DOHH2 (cell line): Measurements from ENCODE around the gene NOL8.

ENCODE experiments used
- H3F3A ChIP-seq: fragments of 200-600 bp; sonication (generic), shearing (Covaris generic); 2 replicates; pipeline ENCODE4 v1.6.0; 2016; ENCODE audit warnings: antibody characterized with exemption, mild to moderate bottlenecking; ENCODE audit not compliant: control insufficient read depth, insufficient read depth
- H3K27ac ChIP-seq: fragments of 200-600 bp; sonication (generic); 2 replicates; pipeline ENCODE4 v1.5.1; 2014; ENCODE audit warnings: low read depth, mild to moderate bottlenecking, low read length, moderate library complexity
- H3K27me3 ChIP-seq: fragments of 200-600 bp; sonication (generic); 2 replicates; pipeline ENCODE4 v1.6.1; 2014; ENCODE audit warnings: mild to moderate bottlenecking, low read length, mixed read lengths; ENCODE audit not compliant: control insufficient read depth
- H3K36me3 ChIP-seq: fragments of 200-600 bp; sonication (generic); 2 replicates; pipeline ENCODE4 v1.6.1; 2014; ENCODE audit warnings: mild to moderate bottlenecking, low read length, moderate library complexity, mixed read lengths; ENCODE audit not compliant: control insufficient read depth
- H3K4me1 ChIP-seq: fragments of 200-600 bp; sonication (generic); 2 replicates; pipeline ENCODE4 v1.6.1; 2014; ENCODE audit warnings: mild to moderate bottlenecking, low read length, mixed read lengths; ENCODE audit not compliant: control insufficient read depth
- H3K4me2 ChIP-seq: fragments of 200-600 bp; sonication (generic); 2 replicates; pipeline ENCODE4 v1.6.0; 2014; ENCODE audit warnings: mild to moderate bottlenecking, low read length, moderate library complexity
- H3K4me3 ChIP-seq: fragments of 200-600 bp; sonication (generic); 2 replicates; pipeline ENCODE4 v1.5.1; 2014; ENCODE audit warnings: mild to moderate bottlenecking, low read length, mixed read lengths
- H3K79me2 ChIP-seq: fragments of 200-600 bp; sonication (generic); 2 replicates; pipeline ENCODE4 v1.6.1; 2014; ENCODE audit warnings: mild to moderate bottlenecking, low read length, mixed read lengths; ENCODE audit not compliant: control insufficient read depth
- H3K9me2 ChIP-seq: fragments of 200-600 bp; sonication (generic); replicated peaks from 2 replicates; pipeline ENCODE4 v1.6.1; 2014; ENCODE audit warnings: mild to moderate bottlenecking, low read length, mixed read lengths; ENCODE audit not compliant: control insufficient read depth
- H3K9me3 ChIP-seq: fragments of 200-600 bp; sonication (generic); 2 replicates; pipeline ENCODE4 v1.6.1; 2014; ENCODE audit warnings: antibody characterized with exemption, low read length, mixed read lengths; ENCODE audit not compliant: control insufficient read depth, insufficient read depth
- H4K20me1 ChIP-seq: fragments of 200-600 bp; sonication (generic); 2 replicates; pipeline ENCODE4 v1.6.0; 2014; ENCODE audit warnings: low read depth, mild to moderate bottlenecking, antibody characterized with exemption, low read length, moderate library complexity; ENCODE audit not compliant: control insufficient read depth, insufficient read depth
- CTCF ChIP-seq: fragments of 200-600 bp; sonication (generic); IDR thresholded peaks from one replicate; pipeline ENCODE4 v1.5.1; 2014; ENCODE audit warnings: antibody characterized with exemption, mild to moderate bottlenecking, low read depth, low read length; ENCODE audit not compliant: poor library complexity, severe bottlenecking
- EZH2phosphoT487 ChIP-seq: fragments of 200-600 bp; sonication (generic); IDR thresholded peaks from 2 replicates; pipeline ENCODE4 v1.6.1; 2017; ENCODE audit warnings: borderline replicate concordance, mild to moderate bottlenecking, antibody characterized with exemption, low read length, moderate library complexity, mixed read lengths

NOL8 gene

GRCh38 chr9:92332577-92333281 lies 7.6 kb upstream of the NOL8 start:
- Histone ChIP-seq H3F3A (no peaks in the 10 kb centered on the region), H3K36me3 (peaks cover 36% of the 10 kb centered on the region), H3K27ac (no peak overlapping the region), H4K20me1 (no peaks in the 10 kb centered on the region), H3K79me2 (peaks cover 31% of the 10 kb centered on the region), H3K4me1 (peaks cover 3% of the 10 kb centered on the region), H3K27me3 (no peaks in the 10 kb centered on the region), H3K9me2 (no peaks in the 10 kb centered on the region), H3K4me3 (no peak overlapping the region), H3K4me2 (no peak overlapping the region), H3K9me3 (no peaks in the 10 kb centered on the region)
- no peak for TF ChIP-seq CTCF
- no peak for TF ChIP-seq EZH2phosphoT487

GRCh38 chr9:92328225-92328624 lies 3.1 kb upstream of the NOL8 start:
- H3F3A ChIP-seq, result no peaks in the 10 kb centered on the region
- H3K4me3 ChIP-seq, result no peak overlapping the region
- H3K79me2 ChIP-seq, result peaks cover 73% of the 10 kb centered on the region
- H3K27me3 ChIP-seq, result no peaks in the 10 kb centered on the region
- H3K36me3 ChIP-seq, result peaks cover 27% of the 10 kb centered on the region
- H3K4me1 ChIP-seq, result peaks cover 27% of the 10 kb centered on the region
- TF ChIP-seq EZH2phosphoT487 (no peak), CTCF (peak; percentile 13)
- no peak overlapping the region for H3K27ac ChIP-seq
- H3K4me2 ChIP-seq, result 0 out of 2 replicates have a peak overlapping the region, but pooled peaks have one; percentile 63
- no peaks in the 10 kb centered on the region for H4K20me1 ChIP-seq
- no peaks in the 10 kb centered on the region for H3K9me2 ChIP-seq
- no peaks in the 10 kb centered on the region for H3K9me3 ChIP-seq

- H3K9me2 ChIP-seq, result no peaks in the 10 kb centered on the region
- H3K27ac ChIP-seq, result no peak overlapping the region
- H3K4me2 ChIP-seq, result peak overlapping the region; percentile 63
- peaks cover 27% of the 10 kb centered on the region for H3K4me1 ChIP-seq
- peaks cover 82% of the 10 kb centered on the region for H3K79me2 ChIP-seq
- peaks cover 29% of the 10 kb centered on the region for H3K36me3 ChIP-seq
- H3K27me3 ChIP-seq, result no peaks in the 10 kb centered on the region
- TF ChIP-seq EZH2phosphoT487 (no peak), CTCF (no peak)
- no peaks in the 10 kb centered on the region for H3F3A ChIP-seq
- no peaks in the 10 kb centered on the region for H3K9me3 ChIP-seq
- peak overlapping the region; percentile 95 for H3K4me3 ChIP-seq
- no peaks in the 10 kb centered on the region for H4K20me1 ChIP-seq
These were observed 2.2 kb upstream of the NOL8 start for GRCh38 chr9:92327283-92327850.
